ENCODE measurements around the gene PLD4.

DNA sequence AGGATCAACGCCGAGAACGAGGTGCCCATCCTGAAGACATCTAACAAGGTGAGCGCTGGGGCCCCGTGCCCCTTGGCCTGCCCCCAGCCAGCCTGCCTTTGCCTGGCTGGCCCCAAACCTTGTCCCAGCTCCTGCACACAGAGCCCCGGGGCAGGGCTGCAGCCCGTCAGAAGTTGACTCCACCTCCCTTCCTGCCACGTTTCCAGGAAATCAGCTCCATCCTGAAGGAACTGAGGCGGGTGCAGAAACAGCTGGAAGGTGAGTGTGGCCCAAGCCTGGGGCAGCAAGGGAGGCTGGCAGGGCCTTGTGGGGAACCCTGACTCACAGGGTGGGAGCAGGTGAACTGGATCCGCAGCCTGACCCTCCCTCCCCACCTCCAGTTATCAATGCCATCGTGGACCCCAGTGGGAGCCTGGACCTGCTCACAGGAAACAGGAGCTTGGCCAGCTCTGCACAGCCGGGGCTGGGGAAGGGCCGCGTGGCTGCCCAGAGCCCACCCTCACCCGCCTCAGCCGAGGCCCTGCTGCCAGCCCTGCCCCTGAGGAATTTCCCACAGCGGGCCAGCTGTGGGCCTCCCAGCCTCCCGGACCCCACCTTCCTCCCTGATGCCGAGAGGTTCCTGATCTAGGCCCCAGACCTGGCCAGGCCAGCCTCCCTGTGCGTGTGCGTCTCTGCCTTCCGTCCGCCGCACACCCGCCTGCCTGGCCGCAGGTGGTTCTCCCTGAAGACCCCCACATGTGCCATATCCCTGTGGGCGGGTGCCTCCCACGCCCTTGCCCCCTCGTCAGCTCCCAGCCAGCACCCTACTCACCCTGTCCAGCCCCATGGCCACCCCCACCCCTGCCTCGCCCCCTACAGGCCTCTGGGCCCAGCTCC is 30.1 kb upstream of the PLD4 start:
- TF ChIP-seq, protein P1, sequence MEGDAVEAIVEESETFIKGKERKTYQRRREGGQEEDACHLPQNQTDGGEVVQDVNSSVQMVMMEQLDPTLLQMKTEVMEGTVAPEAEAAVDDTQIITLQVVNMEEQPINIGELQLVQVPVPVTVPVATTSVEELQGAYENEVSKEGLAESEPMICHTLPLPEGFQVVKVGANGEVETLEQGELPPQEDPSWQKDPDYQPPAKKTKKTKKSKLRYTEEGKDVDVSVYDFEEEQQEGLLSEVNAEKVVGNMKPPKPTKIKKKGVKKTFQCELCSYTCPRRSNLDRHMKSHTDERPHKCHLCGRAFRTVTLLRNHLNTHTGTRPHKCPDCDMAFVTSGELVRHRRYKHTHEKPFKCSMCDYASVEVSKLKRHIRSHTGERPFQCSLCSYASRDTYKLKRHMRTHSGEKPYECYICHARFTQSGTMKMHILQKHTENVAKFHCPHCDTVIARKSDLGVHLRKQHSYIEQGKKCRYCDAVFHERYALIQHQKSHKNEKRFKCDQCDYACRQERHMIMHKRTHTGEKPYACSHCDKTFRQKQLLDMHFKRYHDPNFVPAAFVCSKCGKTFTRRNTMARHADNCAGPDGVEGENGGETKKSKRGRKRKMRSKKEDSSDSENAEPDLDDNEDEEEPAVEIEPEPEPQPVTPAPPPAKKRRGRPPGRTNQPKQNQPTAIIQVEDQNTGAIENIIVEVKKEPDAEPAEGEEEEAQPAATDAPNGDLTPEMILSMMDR (conservative IDR thresholded peaks at IDR 0.05; ENCODE audit: low read depth in 2 of 2), result no peak
- no peak for TF ChIP-seq EZH2 (IDR thresholded peaks at IDR 0.05; ENCODE audit: low read depth, unreplicated experiment)
